GM18909 (cell line): ENCODE measurements around the gene PGA4.
"Not testable (repeated sequence)": the region's sequence is repeated elsewhere in the genome, so short reads cannot be mapped to it uniquely, and the experiment has no call there.

Experiments used
- ATAC-seq: cut with Tn5 transposase; IDR thresholded peaks from one replicate; pipeline ENCODE4 v1.9.1; 2021; ENCODE audit warnings: mild to moderate bottlenecking; ENCODE audit not compliant: unreplicated experiment, poor library complexity

Gene PGA4

GRCh38 chr11:61245284-61245964 lies 23.3 kb downstream of the PGA4 start:
- not testable (repeated sequence) for ATAC-seq

- not testable (repeated sequence) for ATAC-seq
These were observed 25.9 kb downstream of the PGA4 start for GRCh38 chr11:61248071-61248470.

GRCh38 chr11:61249201-61249600 lies 27.1 kb downstream of the PGA4 start:
- ATAC-seq = not testable (repeated sequence)

- ATAC-seq = not testable (repeated sequence)
These were observed 28.9 kb downstream of the PGA4 start for GRCh38 chr11:61250796-61251765.

- ATAC-seq = not testable (repeated sequence)
These were observed 30.2 kb downstream of the PGA4 start for GRCh38 chr11:61252332-61252731.

- ATAC-seq = peak; percentile 76
These were observed 32.4 kb downstream of the PGA4 start for GRCh38 chr11:61254403-61255025.

- ATAC-seq = no peak
These were observed 34.7 kb downstream of the PGA4 start for GRCh38 chr11:61256710-61257482.

- ATAC-seq = no peak
These were observed 36.4 kb downstream of the PGA4 start for GRCh38 chr11:61258546-61258945.

GRCh38 chr11:61259363-61259762 lies 37.2 kb downstream of the PGA4 start:
- ATAC-seq = no peak

GRCh38 chr11:61264371-61264770 lies 42.2 kb downstream of the PGA4 start:
- ATAC-seq = no peak

GRCh38 chr11:61264795-61265194 lies 42.6 kb downstream of the PGA4 start:
- no peak for ATAC-seq

GRCh38 chr11:61265357-61265756 lies 43.2 kb downstream of the PGA4 start:
- no peak for ATAC-seq

GRCh38 chr11:61266602-61267001 lies 44.5 kb downstream of the PGA4 start:
- no peak for ATAC-seq

GRCh38 chr11:61267437-61267841 lies 45.3 kb downstream of the PGA4 start:
- no peak for ATAC-seq

- no peak for ATAC-seq
These were observed 46.6 kb downstream of the PGA4 start for GRCh38 chr11:61268588-61269250.

GRCh38 chr11:61270354-61271076 lies 48.4 kb downstream of the PGA4 start:
- no peak for ATAC-seq

GRCh38 chr11:61272731-61273130 lies 50.6 kb downstream of the PGA4 start:
- ATAC-seq = no peak

- ATAC-seq = no peak
These were observed 51.3 kb downstream of the PGA4 start for GRCh38 chr11:61273178-61274078.
